Skeletal muscle satellite cell (primary cell): ENCODE results near the gene CALCOCO1.
A peak's percentile ranks its signal among the peaks of the same experiment; 100 is the strongest.

Source experiments
- H3K27me3 ChIP-seq: 2 replicates; pipeline ENCODE4 v1.7.0; 2013; ENCODE audit warnings: low read length; ENCODE audit not compliant: control insufficient read depth, insufficient read depth
- H3K36me3 ChIP-seq: 2 replicates; pipeline ENCODE4 v1.7.0; 2013; ENCODE audit warnings: mild to moderate bottlenecking, control low read depth, low read length; ENCODE audit not compliant: insufficient read depth
- H3K4me1 ChIP-seq: 2 replicates; pipeline ENCODE4 v1.7.0; 2013; ENCODE audit warnings: low read length; ENCODE audit not compliant: control insufficient read depth, insufficient read depth
- H3K4me2 ChIP-seq: 2 replicates; pipeline ENCODE4 v1.7.0; 2013; ENCODE audit warnings: mild to moderate bottlenecking, low read length
- H3K4me3 ChIP-seq: 2 replicates; pipeline ENCODE4 v1.7.0; 2013; ENCODE audit warnings: low read length
- H3K9ac ChIP-seq: 2 replicates; pipeline ENCODE4 v1.7.0; 2013; ENCODE audit warnings: mild to moderate bottlenecking, low read depth, low read length, moderate library complexity
- H3K9me3 ChIP-seq: replicated peaks from 2 replicates; pipeline ENCODE4 v1.7.0; 2013; ENCODE audit warnings: mild to moderate bottlenecking, control low read depth, low read length

CALCOCO1 gene

DNA sequence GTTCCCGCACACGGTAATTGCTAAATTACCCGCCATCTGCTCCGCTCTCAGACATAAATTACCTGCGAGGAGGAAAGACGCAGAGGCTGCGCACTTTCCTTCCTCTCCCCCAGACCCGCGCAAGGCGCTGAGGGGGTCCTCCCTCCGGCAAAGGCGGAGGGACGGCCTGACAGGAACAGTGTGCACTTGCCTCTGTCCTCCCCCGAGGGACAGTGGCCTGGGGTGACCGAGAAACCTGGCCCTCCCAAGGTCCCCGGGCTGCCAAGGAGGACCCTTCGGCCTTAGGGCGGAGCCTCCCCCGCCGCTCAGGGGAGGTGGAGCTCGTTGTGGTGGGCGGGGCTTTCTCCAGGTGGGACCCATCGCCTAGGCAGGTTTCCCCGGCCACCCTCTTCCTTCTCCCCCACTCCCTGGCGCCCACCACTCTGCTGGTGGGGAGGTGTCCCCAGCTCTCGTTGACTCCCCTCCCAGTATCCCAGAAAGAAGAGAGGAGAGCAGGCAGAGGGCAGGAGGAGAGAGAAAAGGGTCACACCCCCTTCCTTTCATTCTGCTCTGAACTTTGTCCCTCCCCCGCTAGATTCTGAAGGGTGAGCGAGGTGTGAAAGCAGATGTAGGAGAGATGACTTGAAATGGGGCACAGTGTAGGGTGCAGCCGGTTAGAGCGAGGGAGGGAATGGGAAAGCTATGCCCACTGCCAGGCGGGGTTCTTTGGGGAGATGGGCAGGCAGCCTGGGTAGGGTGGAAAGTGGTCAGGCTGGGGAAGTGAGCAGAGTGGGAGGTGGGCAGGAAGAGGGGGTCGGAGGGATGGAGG, 11.4 kb upstream of the CALCOCO1 start:
- no peak overlapping the region for H3K4me3 ChIP-seq
- peaks cover 70% of the 10 kb centered on the region for H3K27me3 ChIP-seq
- no peak overlapping the region for H3K9ac ChIP-seq
- H3K4me2 ChIP-seq, result no peak overlapping the region
- H3K9me3 ChIP-seq, result no peaks in the 10 kb centered on the region
- H3K4me1 ChIP-seq, result peaks cover 9% of the 10 kb centered on the region
- H3K36me3 ChIP-seq, result no peaks in the 10 kb centered on the region

DNA sequence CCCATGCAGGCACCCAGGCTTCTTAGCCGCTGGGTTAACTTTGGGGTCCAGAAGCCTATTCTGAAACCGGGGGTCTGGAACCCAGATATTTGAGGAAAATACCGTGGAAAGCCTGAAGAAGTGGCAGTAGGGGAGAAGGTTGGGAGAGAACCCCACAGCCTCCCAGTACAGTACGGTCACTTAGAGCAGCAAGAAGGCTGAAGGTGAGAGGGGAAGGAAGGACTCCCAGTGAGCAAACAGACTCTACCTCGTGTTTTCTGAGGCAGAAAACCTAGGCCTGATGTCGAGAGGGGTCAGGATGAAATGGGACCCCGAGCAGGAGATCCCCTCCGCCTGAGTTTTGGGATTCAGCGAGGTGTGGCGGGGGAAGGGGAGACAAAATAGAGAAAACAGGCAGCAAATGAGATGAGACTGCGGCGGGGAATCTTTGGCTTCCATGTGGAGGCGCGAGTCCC, 10.7 kb upstream of the CALCOCO1 start:
- peaks cover 65% of the 10 kb centered on the region for H3K27me3 ChIP-seq
- H3K4me2 ChIP-seq, result no peak overlapping the region
- H3K4me3 ChIP-seq, result no peak overlapping the region
- no peak overlapping the region for H3K9ac ChIP-seq
- no peaks in the 10 kb centered on the region for H3K36me3 ChIP-seq
- H3K4me1 ChIP-seq, result peaks cover 14% of the 10 kb centered on the region
- H3K9me3 ChIP-seq, result no peaks in the 10 kb centered on the region

DNA sequence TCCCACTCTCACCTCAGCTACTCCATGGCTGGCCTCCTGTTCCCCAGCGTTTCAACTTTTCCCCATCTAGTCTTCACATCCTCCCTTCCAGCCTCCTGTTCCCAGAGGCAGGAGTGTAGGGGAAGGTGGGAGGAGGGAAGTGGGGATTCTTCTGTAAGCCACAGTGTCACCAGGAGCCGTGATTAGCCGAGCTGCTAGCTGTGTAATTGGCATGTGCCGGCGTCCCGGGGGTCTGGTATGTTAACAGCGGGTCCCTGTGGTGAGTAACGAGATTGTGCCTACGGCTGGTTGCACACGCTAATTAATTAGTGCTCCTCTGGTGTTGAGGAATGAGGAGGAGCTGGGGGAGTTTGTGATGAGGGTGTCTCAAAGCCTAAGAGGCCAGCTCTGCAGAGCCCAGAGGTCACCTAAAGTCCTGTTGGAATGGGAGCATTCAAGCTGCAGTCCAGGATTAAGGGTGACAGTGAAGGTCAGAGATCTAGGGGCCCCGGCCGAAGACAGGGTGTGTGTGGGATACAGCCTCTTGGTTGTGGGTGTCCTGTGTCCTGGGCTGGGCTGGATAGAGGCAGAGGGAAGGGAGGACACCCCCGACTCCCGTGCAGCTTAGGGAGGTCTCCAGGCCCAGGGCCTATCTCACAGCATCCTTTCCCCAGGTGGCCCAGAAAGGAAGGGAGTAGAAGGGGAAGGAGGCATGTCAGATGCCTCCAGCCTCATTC, 10.0 kb upstream of the CALCOCO1 start:
- Histone ChIP-seq H3K4me1 (peaks cover 17% of the 10 kb centered on the region), H3K9me3 (no peaks in the 10 kb centered on the region), H3K4me3 (no peak overlapping the region), H3K36me3 (no peaks in the 10 kb centered on the region), H3K9ac (no peak overlapping the region), H3K27me3 (peaks cover 60% of the 10 kb centered on the region), H3K4me2 (no peak overlapping the region)

DNA sequence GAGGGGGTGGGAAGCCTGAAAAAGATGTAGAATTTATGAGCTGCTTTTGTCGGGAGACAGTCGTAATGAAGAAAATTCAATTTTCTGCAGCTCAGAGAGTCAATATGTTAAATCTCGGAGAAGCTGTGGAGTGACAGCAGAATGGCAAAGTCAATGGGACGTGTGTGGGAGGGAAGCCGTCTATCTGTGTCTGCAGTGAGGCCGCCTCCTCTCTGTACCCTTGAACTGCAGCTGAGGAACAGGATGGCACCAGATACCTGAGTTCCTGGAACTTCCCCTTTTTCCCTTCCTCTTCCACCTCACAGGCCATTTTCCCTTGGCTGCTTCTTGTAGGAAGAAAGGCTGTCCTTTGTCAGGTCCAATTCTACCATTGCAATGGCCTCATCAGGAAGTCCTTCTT, 9.3 kb upstream of the CALCOCO1 start:
- Histone ChIP-seq H3K9me3 (no peaks in the 10 kb centered on the region), H3K9ac (no peak overlapping the region), H3K36me3 (no peaks in the 10 kb centered on the region), H3K27me3 (peaks cover 58% of the 10 kb centered on the region), H3K4me3 (no peak overlapping the region), H3K4me2 (no peak overlapping the region), H3K4me1 (peaks cover 17% of the 10 kb centered on the region)

DNA sequence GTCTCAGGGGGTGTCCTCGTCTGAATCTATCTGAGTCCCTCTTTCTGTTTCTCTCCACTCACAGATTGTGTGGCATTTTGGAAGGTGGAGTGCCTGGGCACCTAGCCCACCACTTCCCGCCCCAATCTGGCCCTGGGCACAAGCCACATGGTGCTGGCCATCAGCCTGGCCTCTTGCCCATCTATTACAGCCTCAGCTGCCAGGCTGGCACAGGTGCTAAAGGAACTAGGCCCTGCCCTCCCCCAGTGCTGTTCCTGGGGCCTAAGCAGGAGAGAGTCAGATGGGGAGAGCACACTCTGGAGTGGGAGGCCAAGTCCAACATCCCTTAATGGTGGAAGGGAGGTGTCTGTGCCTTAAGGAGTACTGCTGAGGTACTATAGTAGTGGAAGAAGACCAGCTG, 8.3 kb upstream of the CALCOCO1 start:
- Histone ChIP-seq H3K4me3 (no peak overlapping the region), H3K9ac (no peak overlapping the region), H3K36me3 (no peaks in the 10 kb centered on the region), H3K4me2 (no peak overlapping the region), H3K4me1 (peaks cover 17% of the 10 kb centered on the region), H3K27me3 (peaks cover 52% of the 10 kb centered on the region), H3K9me3 (no peaks in the 10 kb centered on the region)

DNA sequence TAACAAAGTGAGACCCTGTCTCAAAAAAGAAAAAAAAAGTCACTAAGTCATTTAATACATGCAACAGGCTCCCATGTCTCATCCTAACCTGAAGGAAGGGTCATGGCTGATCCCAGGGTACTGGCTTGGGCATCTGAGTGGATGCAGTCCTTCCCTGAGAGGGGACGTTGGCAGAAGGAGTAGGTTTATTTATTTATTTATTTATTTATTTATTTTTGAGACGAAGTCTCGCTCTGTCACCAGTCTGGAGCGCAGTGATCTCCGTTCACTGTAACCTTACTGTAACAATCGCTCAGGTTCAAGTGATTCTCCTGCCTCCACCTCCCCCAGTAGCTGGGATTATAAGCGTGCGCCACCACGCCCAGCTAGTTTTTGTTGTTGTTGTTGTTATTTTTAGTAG, 7.2 kb upstream of the CALCOCO1 start:
- Histone ChIP-seq H3K4me3 (no peak overlapping the region), H3K27me3 (peaks cover 42% of the 10 kb centered on the region), H3K36me3 (no peaks in the 10 kb centered on the region), H3K9me3 (no peaks in the 10 kb centered on the region), H3K4me2 (no peak overlapping the region), H3K4me1 (peaks cover 17% of the 10 kb centered on the region), H3K9ac (no peak overlapping the region)

DNA sequence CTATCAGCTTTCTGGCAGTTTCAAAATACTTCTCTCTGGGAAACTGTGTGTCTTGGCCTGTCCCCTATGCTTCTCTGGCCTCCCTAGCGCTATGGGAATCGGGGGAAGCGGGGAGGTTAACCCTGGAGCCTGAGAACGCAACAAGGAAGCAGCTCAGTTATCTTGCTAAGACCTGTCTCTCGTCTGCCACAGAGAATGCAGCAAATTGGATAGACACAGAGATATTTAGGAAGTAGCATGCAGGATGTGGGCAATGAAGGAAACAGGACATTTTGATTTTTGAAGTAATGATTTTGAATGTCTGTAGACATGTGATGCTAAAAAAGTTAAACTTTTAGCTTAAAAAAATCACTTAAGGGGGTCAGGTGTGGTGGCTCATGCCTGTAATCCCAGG, 6.6 kb upstream of the CALCOCO1 start:
- Histone ChIP-seq H3K9ac (no peak overlapping the region), H3K27me3 (peaks cover 36% of the 10 kb centered on the region), H3K4me2 (peak overlapping the region; percentile 3), H3K4me1 (peaks cover 15% of the 10 kb centered on the region), H3K4me3 (no peak overlapping the region), H3K36me3 (no peaks in the 10 kb centered on the region), H3K9me3 (no peaks in the 10 kb centered on the region)

DNA sequence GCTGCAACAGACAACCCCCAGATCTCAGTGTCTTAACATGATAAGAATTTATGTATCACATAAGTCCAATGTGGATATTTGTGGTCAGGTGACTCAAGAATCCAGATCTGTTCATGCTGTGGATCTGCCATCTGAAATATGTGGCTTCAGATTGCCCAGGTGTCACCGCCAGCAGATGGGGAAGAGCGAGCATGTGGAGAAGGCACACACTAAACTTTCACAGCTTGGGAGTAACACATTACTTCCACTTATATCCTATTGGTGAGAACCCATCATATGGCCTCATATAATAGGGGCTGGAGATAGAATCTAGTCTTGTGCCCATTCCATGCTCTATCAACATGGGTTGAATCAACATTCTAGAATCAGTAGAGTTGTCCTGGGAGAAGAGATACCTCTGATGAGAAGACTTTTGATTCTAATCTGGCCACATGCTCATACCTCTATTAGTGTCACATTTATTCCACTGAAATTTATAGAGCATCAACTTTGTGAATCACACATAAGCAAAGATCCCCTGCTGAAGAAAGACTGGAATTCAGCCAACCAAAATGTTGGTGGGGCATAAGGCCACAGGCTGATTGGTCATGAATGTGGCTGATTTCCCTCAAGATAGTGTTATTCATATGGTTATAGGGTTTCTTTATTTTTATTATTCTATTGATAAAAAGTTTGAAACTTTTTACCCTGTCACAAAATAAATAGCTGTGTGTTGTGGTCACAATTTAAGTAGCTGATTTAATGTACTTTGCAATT, 6.0 kb upstream of the CALCOCO1 start:
- H3K4me3 ChIP-seq, result no peak overlapping the region
- peak overlapping the region; percentile 3 for H3K4me2 ChIP-seq
- no peak overlapping the region for H3K9ac ChIP-seq
- no peaks in the 10 kb centered on the region for H3K36me3 ChIP-seq
- peaks cover 15% of the 10 kb centered on the region for H3K4me1 ChIP-seq
- H3K27me3 ChIP-seq, result peaks cover 30% of the 10 kb centered on the region
- H3K9me3 ChIP-seq, result no peaks in the 10 kb centered on the region

DNA sequence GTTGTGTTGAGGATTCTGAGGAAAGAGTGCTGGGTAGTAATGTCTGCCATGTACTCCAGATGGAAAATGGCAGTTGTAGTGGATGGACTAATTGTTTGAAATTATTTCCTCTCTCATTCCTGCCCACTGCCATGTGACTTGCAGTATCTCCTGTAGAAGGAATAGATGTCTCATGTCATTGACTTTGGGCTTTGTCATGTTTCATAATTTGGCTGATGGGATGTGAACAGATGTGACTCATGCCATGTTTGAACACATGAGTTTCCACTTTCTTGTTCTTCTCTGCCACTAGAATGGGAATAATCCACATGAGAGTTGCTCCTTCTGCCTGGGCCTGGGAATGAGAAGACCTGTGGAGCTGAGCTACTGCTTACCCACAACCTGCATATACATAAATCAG, 2.4 kb upstream of the CALCOCO1 start:
- H3K36me3 ChIP-seq, result peaks cover 4% of the 10 kb centered on the region
- H3K9ac ChIP-seq, result no peak overlapping the region
- H3K9me3 ChIP-seq, result no peaks in the 10 kb centered on the region
- no peak overlapping the region for H3K4me3 ChIP-seq
- peaks cover 34% of the 10 kb centered on the region for H3K4me1 ChIP-seq
- H3K27me3 ChIP-seq, result no peaks in the 10 kb centered on the region
- H3K4me2 ChIP-seq, result no peak overlapping the region

DNA sequence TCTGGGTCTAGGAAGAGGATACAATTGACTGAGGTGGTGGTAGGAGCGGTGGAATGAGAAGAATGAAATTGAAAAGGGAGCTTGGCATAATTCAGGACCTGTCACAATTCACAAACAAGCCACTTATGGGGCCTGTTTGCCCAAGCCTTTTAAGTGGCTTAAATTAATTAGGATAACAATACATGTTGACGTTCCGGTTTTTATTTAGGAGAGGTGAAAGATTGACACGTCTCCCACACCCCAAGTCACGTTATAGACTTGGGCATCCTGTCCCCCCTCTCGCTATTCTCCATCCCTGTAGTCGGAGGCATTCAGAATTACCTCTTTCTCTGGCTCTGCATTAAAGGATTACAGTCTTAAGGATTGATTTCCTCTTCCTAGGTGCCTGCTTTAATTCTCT, 954 bp upstream of the CALCOCO1 start:
- peak overlapping the region; percentile 91 for H3K4me2 ChIP-seq
- H3K4me3 ChIP-seq, result peak overlapping the region; percentile 74
- no peaks in the 10 kb centered on the region for H3K9me3 ChIP-seq
- H3K36me3 ChIP-seq, result peaks cover 16% of the 10 kb centered on the region
- peaks cover 24% of the 10 kb centered on the region for H3K4me1 ChIP-seq
- H3K9ac ChIP-seq, result no peak overlapping the region
- H3K27me3 ChIP-seq, result no peaks in the 10 kb centered on the region

DNA sequence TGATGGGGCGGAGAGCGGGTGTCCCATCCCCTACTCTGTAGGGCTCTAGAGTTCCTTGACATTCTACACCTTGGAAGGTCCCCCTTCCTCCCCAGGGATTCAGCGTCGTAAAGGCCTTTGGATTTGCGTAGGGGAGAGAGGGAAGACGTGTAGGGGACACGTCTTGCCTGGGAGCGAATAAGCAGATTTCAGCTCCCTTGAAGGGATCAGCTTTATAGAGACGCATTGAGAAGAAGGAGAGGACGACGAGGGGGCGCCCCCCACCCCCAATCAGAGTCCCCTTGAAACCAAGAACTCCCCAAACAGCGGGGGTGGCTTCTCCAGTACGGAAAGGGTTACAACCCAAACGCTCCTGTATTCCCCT, 324 bp downstream of the CALCOCO1 start:
- H3K9ac ChIP-seq, result peak overlapping the region; percentile 82
- peaks cover 26% of the 10 kb centered on the region for H3K36me3 ChIP-seq
- H3K27me3 ChIP-seq, result no peaks in the 10 kb centered on the region
- H3K4me1 ChIP-seq, result peaks cover 19% of the 10 kb centered on the region
- H3K4me3 ChIP-seq, result peak overlapping the region; percentile 77
- no peaks in the 10 kb centered on the region for H3K9me3 ChIP-seq
- H3K4me2 ChIP-seq, result peak overlapping the region; percentile 88
